GM18519 (cell line): ENCODE data around the gene CDC34.
A peak's percentile ranks its signal among the peaks of the same experiment; 100 is the strongest.

Source experiments
- ATAC-seq: cut with Tn5 transposase; IDR thresholded peaks from one replicate; pipeline ENCODE4 v1.9.1; 2021; ENCODE audit warnings: mild to moderate bottlenecking, moderate library complexity; ENCODE audit not compliant: unreplicated experiment, low FRiP score

Gene CDC34

GRCh38 chr19:571566-571974 lies 40.0 kb downstream of the CDC34 start:
- ATAC-seq: no peak

GRCh38 chr19:572140-572742 lies 40.7 kb downstream of the CDC34 start, which contains the start of gene BSG:
Gene BSG (plus strand): TSS chr19:572596. CDS start chr19:572635, 39 bp downstream.
- peak; percentile 74 for ATAC-seq

- no peak for ATAC-seq
Observed at GRCh38 chr19:572743-573518, 41.4 kb downstream of the CDC34 start.

GRCh38 chr19:573519-573825 lies 41.9 kb downstream of the CDC34 start:
- ATAC-seq: no peak

- no peak for ATAC-seq
Observed at GRCh38 chr19:574658-575526, 43.3 kb downstream of the CDC34 start.

- ATAC-seq: no peak
Observed at GRCh38 chr19:575527-576506, 44.3 kb downstream of the CDC34 start.

GRCh38 chr19:576768-577438 lies 45.3 kb downstream of the CDC34 start:
- no peak for ATAC-seq

GRCh38 chr19:577439-578392 lies 46.2 kb downstream of the CDC34 start:
- ATAC-seq: no peak

- no peak for ATAC-seq
Observed at GRCh38 chr19:579111-579841, 47.7 kb downstream of the CDC34 start.

GRCh38 chr19:579842-580155 lies 48.2 kb downstream of the CDC34 start:
- no peak for ATAC-seq

GRCh38 chr19:580274-580835 lies 48.8 kb downstream of the CDC34 start:
- ATAC-seq: no peak

- no peak for ATAC-seq
Observed at GRCh38 chr19:581399-582111, 50.0 kb downstream of the CDC34 start.

- no peak for ATAC-seq
Observed at GRCh38 chr19:582497-583197, 51.1 kb downstream of the CDC34 start.

GRCh38 chr19:583198-583967 lies 51.8 kb downstream of the CDC34 start:
- ATAC-seq: no peak

- no peak for ATAC-seq
Observed at GRCh38 chr19:583968-584239, 52.3 kb downstream of the CDC34 start.
